ENCODE measurements around the gene SLC26A6. TPM values are rescaled to one million over a fixed set of nuclear protein-coding genes. Genes with fewer than 3 reads are reported as not detected.

Gene SLC26A6
- polyA plus RNA-seq, 1 of the 3 experiments (the other 2 are of a cell fraction), result 31.9 TPM

DNA sequence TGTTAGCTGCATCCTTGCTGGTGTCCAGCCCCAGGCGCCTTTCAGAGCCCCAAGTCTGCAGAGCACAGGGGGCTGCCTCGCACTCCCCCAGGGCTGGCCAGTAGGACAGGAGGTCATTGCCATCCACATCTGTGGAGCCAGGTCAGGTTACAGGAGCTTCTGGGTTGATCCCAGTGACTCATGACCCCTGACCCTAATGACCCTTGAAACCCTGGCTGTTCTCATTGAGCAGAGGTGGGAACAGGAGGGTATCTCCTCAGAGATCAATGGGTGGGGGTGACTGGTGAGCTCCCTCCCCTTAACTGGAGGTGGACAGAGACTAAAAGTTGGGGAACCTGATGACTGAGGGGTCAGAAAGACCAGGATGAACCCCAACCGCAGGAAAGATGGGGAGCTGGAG, 6.1 kb upstream of the SLC26A6 start:
- TF ChIP-seq EP300 (IDR thresholded peaks at IDR 0.05; ENCODE audit: borderline replicate concordance in 1 of 2, low read depth in 1 of 2, low read length in 1 of 2) (no peak), GABPA (IDR thresholded peaks at IDR 0.05; ENCODE audit: low read depth) (no peak), FOXM1 (IDR thresholded peaks at IDR 0.05; ENCODE audit: low read depth) (no peak), EZH2phosphoT487 (IDR thresholded peaks at IDR 0.05; ENCODE audit: borderline replicate concordance, low read depth) (no peak), TCF12 (IDR thresholded peaks at IDR 0.05) (no peak), SMC3 (IDR thresholded peaks at IDR 0.05; ENCODE audit: low read depth, low read length) (no peak), MEF2A (IDR thresholded peaks at IDR 0.05; ENCODE audit: borderline replicate concordance, low read depth) (no peak), FOXJ3 (CRISPR knock-in tag; IDR thresholded peaks at IDR 0.05) (no peak), YY1 (IDR thresholded peaks at IDR 0.05; ENCODE audit: low read depth) (no peak), RAD21 (IDR thresholded peaks at IDR 0.05; ENCODE audit: low read length) (no peak), JUND (IDR thresholded peaks at IDR 0.05) (no peak), TEAD4 (IDR thresholded peaks at IDR 0.05; ENCODE audit: borderline replicate concordance, insufficient read depth) (no peak)
- TF ChIP-seq, protein P1, sequence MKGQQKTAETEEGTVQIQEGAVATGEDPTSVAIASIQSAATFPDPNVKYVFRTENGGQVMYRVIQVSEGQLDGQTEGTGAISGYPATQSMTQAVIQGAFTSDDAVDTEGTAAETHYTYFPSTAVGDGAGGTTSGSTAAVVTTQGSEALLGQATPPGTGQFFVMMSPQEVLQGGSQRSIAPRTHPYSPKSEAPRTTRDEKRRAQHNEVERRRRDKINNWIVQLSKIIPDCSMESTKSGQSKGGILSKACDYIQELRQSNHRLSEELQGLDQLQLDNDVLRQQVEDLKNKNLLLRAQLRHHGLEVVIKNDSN (IDR thresholded peaks at IDR 0.05; ENCODE audit: borderline replicate concordance, low read depth), result no peak
- TF ChIP-seq, protein P2, sequence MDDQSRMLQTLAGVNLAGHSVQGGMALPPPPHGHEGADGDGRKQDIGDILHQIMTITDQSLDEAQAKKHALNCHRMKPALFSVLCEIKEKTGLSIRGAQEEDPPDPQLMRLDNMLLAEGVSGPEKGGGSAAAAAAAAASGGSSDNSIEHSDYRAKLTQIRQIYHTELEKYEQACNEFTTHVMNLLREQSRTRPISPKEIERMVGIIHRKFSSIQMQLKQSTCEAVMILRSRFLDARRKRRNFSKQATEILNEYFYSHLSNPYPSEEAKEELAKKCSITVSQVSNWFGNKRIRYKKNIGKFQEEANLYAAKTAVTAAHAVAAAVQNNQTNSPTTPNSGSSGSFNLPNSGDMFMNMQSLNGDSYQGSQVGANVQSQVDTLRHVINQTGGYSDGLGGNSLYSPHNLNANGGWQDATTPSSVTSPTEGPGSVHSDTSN (IDR thresholded peaks at IDR 0.05), result no peak
- TF ChIP-seq, protein P3, sequence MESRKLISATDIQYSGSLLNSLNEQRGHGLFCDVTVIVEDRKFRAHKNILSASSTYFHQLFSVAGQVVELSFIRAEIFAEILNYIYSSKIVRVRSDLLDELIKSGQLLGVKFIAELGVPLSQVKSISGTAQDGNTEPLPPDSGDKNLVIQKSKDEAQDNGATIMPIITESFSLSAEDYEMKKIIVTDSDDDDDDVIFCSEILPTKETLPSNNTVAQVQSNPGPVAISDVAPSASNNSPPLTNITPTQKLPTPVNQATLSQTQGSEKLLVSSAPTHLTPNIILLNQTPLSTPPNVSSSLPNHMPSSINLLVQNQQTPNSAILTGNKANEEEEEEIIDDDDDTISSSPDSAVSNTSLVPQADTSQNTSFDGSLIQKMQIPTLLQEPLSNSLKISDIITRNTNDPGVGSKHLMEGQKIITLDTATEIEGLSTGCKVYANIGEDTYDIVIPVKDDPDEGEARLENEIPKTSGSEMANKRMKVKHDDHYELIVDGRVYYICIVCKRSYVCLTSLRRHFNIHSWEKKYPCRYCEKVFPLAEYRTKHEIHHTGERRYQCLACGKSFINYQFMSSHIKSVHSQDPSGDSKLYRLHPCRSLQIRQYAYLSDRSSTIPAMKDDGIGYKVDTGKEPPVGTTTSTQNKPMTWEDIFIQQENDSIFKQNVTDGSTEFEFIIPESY (IDR thresholded peaks at IDR 0.05; ENCODE audit: borderline replicate concordance, low read depth), result no peak
- H3K4me2 ChIP-seq, result no peak overlapping the region
- no peak for DNase-seq
- no peaks in the 10 kb centered on the region for H4K20me1 ChIP-seq (ENCODE audit: insufficient read depth)
- H3K9me2 ChIP-seq, result no peaks in the 10 kb centered on the region
- peaks cover 4% of the 10 kb centered on the region in 2 experiments for H3K4me1 ChIP-seq (ENCODE audit: control insufficient read depth in 1 of 2, insufficient read depth in 2 of 2, low read depth in 1 of 2, low read length in 1 of 2)
- H3K79me2 ChIP-seq (ENCODE audit: insufficient read depth), result 0 out of 2 replicates have a peak, but pooled peaks cover 8% of the 10 kb centered on the region
- no peak overlapping the region for H2AFZ ChIP-seq (ENCODE audit: low read depth)
- no peaks in the 10 kb centered on the region for H3F3A ChIP-seq (replicated peaks; ENCODE audit: insufficient read depth)
- WGBS (ENCODE audit: low lambda C conversion rate), result 100% methylated on average over 3 of the region's 3 CpGs
- ChIA-PET POLR2A (no interaction called here), CTCF (interaction anchor here (0.6 kb wide), 1 partner anchor 23 kb away, joined by 3 read pairs; no protein-coding TSS in a partner anchor)
- H3K4me3 ChIP-seq (ENCODE audit: low read depth in 2 of 2, low read length in 1 of 2), result no peak overlapping the region
- H3K27me3 ChIP-seq (ENCODE audit: insufficient read depth), result no peaks in the 10 kb centered on the region
- H3K9me3 ChIP-seq, result no peaks in the 10 kb centered on the region
- no peak overlapping the region for H3K9ac ChIP-seq
- no peak overlapping the region for H3K27ac ChIP-seq (ENCODE audit: low read depth in 2 of 2, low read length in 1 of 2)
- peaks cover 2 to 71% of the 10 kb centered on the region in 2 experiments for H3K36me3 ChIP-seq (replicated peaks in 1 of 2; ENCODE audit: control insufficient read depth in 1 of 2, insufficient read depth in 2 of 2, low read length in 1 of 2)

Data from SK-N-SH (cell line).